Spinal cord (tissue), 10 donors: Measurements from ENCODE around the gene EPHA3. TPM values are rescaled to one million over a fixed set of nuclear protein-coding genes. Genes with fewer than 3 reads are reported as not detected.

Experiments used
- DNase-seq, 6 donors: peaks; one replicate each; pipeline versions ENCODE4 v3.0.0 to v3.0.0-alpha.2; 2013 to 2015; ENCODE audit warnings: low spot score in 6 of 6, low read depth in 4 of 6
- H3K27ac ChIP-seq: one replicate; pipeline ENCODE4 v1.5.1; 2013; ENCODE audit warnings: low read depth, low read length, control low read depth
- H3K27me3 ChIP-seq: one replicate; pipeline ENCODE4 v1.6.1; 2013; ENCODE audit warnings: low read length; ENCODE audit not compliant: control insufficient read depth, insufficient read depth
- H3K36me3 ChIP-seq: one replicate; pipeline ENCODE4 v1.6.1; 2013; ENCODE audit warnings: low read length; ENCODE audit not compliant: control insufficient read depth, insufficient read depth
- H3K4me1 ChIP-seq: one replicate; pipeline ENCODE4 v1.6.1; 2013; ENCODE audit warnings: low read length; ENCODE audit not compliant: control insufficient read depth, insufficient read depth
- H3K4me3 ChIP-seq: one replicate; pipeline ENCODE4 v1.5.1; 2013; ENCODE audit warnings: low read depth, low read length, control low read depth
- H3K9me3 ChIP-seq: one replicate; pipeline ENCODE4 v1.6.1; 2013; ENCODE audit warnings: low read length; ENCODE audit not compliant: control insufficient read depth, insufficient read depth
- whole genome bisulfite sequencing: methylation state at CpG from one replicate; pipeline ENCODE4 v1.1.5; 2013; ENCODE audit warnings: missing lambda C conversion rate; ENCODE audit not compliant: insufficient coverage; 5-methylcytosine and 5-hydroxymethylcytosine counted together
- polyA plus RNA-seq, 2 donors: library from polyadenylated mRNA; unstranded; fragments of 120-200 nt; gene quantifications; one replicate each; pipeline ENCODE4 v1.2.1, GENCODE V29; 2013; ENCODE audit not compliant: insufficient read length in 2 of 2
- total RNA-seq, 2 donors: library from RNA; depleted of rRNA in 1 of 2; stranded (reverse); fragments of 120-200 nt in 1 of 2; fragments of >200 nt in 1 of 2; gene quantifications; one replicate each; pipeline versions ENCODE4 v1.2.3 to v1.2.4, GENCODE V29; 2013 to 2014
- donor health status: healthy.

EPHA3 gene
- total and polyA plus RNA-seq, 4 donors: 10.5 to 44.6 (median 28.6) TPM

GRCh38 chr3:89264037-89264560 is 156.7 kb downstream of the EPHA3 start:
- H3K27me3 ChIP-seq: no peaks in the 10 kb centered on the region
- H3K9me3 ChIP-seq: no peaks in the 10 kb centered on the region
- H3K27ac ChIP-seq: no peak overlapping the region
- H3K36me3 ChIP-seq: no peaks in the 10 kb centered on the region
- no peak overlapping the region for H3K4me3 ChIP-seq
- no CpG with 5 or more reads among the region's 6 CpGs for WGBS
- no peak for DNase-seq
- no peaks in the 10 kb centered on the region for H3K4me1 ChIP-seq

DNA sequence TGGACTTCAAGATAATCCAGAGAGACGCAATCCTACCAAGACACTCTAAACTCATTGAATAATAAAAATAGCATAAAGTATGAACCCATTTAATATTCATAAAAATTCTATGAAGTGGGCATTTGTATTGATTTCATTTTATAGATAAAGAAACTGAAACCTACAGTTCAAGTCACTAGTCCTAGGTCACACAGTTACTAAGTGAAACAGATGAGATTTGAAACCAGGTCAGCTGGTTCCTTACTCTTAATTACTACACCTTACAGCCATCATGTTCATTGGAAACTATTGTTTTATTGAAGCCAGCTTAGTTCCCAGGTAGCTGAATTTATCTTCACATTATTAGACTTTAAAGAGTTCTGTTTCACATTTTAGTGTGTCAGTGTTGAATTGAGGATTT is 158.7 kb downstream of the EPHA3 start:
- no peak overlapping the region for H3K4me3 ChIP-seq
- no peaks in the 10 kb centered on the region for H3K9me3 ChIP-seq
- no peaks in the 10 kb centered on the region for H3K4me1 ChIP-seq
- no peak for DNase-seq
- no peaks in the 10 kb centered on the region for H3K36me3 ChIP-seq
- H3K27me3 ChIP-seq: no peaks in the 10 kb centered on the region
- no CpG with 5 or more reads among the region's 1 CpG for WGBS
- H3K27ac ChIP-seq: no peak overlapping the region

DNA sequence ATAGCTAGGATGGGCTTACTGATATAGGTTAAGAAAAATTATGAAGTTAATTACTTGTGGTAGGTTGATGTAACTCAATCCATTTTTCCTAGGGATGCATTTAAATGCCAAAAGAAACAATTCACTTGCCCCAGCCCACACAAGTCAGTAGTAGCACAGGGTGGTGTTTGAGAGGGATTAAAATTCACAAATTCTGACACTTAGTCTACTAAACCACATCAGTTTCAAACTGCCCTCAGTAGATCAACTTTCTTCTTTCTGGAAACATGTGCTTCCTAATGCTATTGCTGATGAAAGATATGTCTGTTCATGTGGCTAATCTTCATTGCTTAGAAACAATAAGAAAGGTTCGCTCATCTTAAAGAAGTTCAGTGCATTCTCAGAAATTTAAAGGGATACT is 160.6 kb downstream of the EPHA3 start:
- Histone ChIP-seq H3K27me3 (no peaks in the 10 kb centered on the region), H3K36me3 (no peaks in the 10 kb centered on the region), H3K9me3 (no peaks in the 10 kb centered on the region), H3K4me1 (no peaks in the 10 kb centered on the region), H3K27ac (no peak overlapping the region), H3K4me3 (no peak overlapping the region)
- DNase-seq: no peak
- WGBS: no CpG with 5 or more reads among the region's 1 CpG

DNA sequence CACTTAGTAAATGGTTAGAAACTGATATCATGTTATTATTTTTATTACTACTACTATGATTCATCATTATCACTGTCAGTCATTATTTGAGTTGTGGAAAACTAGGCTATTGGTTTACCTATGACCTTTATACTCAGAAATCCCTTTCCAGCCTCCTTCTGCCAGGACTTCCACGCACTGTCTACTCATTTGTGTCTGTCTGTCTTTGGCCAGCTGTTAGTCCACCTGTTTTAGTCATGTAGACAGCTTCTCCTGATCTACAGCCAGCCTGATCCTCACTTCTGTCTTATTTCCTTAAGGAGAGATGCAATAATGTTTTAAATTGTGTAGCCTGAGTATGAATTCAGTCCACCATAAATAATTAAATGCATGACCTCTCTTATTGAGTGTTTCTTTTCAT is 162.8 kb downstream of the EPHA3 start:
- DNase-seq: no peak
- no peaks in the 10 kb centered on the region for H3K27me3 ChIP-seq
- H3K27ac ChIP-seq: no peak overlapping the region
- H3K4me1 ChIP-seq: no peaks in the 10 kb centered on the region
- no CpG with 5 or more reads among the region's 1 CpG for WGBS
- H3K9me3 ChIP-seq: no peaks in the 10 kb centered on the region
- H3K36me3 ChIP-seq: no peaks in the 10 kb centered on the region
- H3K4me3 ChIP-seq: no peak overlapping the region

- Histone ChIP-seq H3K36me3 (no peaks in the 10 kb centered on the region), H3K4me3 (no peak overlapping the region), H3K9me3 (no peaks in the 10 kb centered on the region), H3K4me1 (no peaks in the 10 kb centered on the region), H3K27ac (no peak overlapping the region), H3K27me3 (no peaks in the 10 kb centered on the region)
- no CpG with 5 or more reads among the region's 5 CpGs for WGBS
- DNase-seq: no peak
Observed at GRCh38 chr3:89275001-89275400, 167.6 kb downstream of the EPHA3 start.

GRCh38 chr3:89276116-89276515 is 168.7 kb downstream of the EPHA3 start:
- H3K4me3 ChIP-seq: no peak overlapping the region
- no peaks in the 10 kb centered on the region for H3K36me3 ChIP-seq
- DNase-seq: peak in 1 of 6 donors; percentile 37
- H3K4me1 ChIP-seq: no peaks in the 10 kb centered on the region
- H3K27ac ChIP-seq: no peak overlapping the region
- no peaks in the 10 kb centered on the region for H3K27me3 ChIP-seq
- no peaks in the 10 kb centered on the region for H3K9me3 ChIP-seq

DNA sequence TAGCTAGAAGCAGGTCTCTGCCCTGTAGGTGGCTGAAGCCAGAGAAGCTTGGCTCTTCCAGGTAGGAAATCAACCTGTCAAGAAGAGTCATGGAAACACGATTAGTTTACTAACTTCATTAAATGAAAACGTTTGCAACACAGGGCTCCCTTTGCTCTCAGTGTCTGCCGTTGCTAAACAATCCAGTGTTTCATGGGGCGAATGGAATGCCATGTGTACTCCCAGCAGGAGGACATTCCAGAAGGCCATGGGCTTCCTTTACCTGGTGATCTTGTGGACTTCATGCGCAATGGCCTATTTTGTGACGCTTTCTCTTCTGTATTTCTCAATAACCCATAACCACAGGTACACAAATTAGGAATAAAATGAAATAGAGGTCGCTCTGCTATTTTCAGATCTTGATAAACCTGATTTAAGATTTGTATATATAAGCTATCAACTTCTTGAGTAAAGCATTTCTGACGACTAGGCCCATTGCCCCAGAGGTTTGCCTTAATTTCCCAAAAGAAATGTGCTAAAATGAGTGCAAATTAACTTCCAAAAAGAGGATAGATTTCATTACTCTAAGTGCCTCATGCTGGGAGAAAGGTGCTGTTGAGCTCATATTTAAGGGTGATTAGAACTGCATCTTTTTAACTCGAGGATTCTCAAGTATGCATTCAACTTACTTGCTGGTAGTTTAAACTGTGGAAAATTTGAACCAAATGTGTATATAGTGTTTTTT is 171.0 kb downstream of the EPHA3 start:
- no peaks in the 10 kb centered on the region for H3K36me3 ChIP-seq
- no peak overlapping the region for H3K27ac ChIP-seq
- no peaks in the 10 kb centered on the region for H3K4me1 ChIP-seq
- WGBS: 26% methylated on average over 4 of the region's 9 CpGs
- no peak overlapping the region for H3K4me3 ChIP-seq
- no peaks in the 10 kb centered on the region for H3K27me3 ChIP-seq
- H3K9me3 ChIP-seq: no peaks in the 10 kb centered on the region
- DNase-seq: peak in 2 of 6 donors; percentile 5 to 70

GRCh38 chr3:89280301-89280700 is 172.9 kb downstream of the EPHA3 start:
- WGBS: no CpG with 5 or more reads among the region's 2 CpGs
- no peak for DNase-seq
- Histone ChIP-seq H3K4me3 (no peak overlapping the region), H3K36me3 (no peaks in the 10 kb centered on the region), H3K9me3 (no peaks in the 10 kb centered on the region), H3K27me3 (no peaks in the 10 kb centered on the region), H3K27ac (no peak overlapping the region), H3K4me1 (no peaks in the 10 kb centered on the region)

DNA sequence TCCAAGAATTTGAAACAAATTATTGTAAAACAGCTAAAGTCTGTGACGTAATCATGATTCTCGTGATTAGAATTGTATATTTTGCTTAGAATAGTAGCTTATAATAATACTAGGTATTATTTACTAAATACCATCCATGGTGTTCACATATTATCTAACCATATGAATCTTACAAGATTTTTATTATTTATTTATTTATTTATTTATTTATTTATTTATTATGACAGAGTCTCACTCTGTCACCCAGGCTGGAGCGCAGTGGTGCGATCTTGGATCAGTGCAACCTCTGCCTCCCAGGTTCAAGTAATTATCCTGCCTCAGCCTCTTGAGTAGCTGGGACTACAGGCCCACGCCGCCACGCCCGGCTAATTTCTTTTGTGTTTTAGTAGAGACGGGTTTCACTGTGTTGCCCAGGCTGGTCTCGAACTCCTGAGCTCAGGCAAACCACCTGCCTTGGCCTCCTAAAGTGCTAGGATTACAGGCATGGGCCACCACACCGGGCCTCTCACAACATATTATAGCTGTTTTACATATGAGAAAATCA is 173.5 kb downstream of the EPHA3 start:
- Histone ChIP-seq H3K36me3 (no peaks in the 10 kb centered on the region), H3K27me3 (no peaks in the 10 kb centered on the region), H3K9me3 (no peaks in the 10 kb centered on the region), H3K27ac (no peak overlapping the region), H3K4me3 (no peak overlapping the region), H3K4me1 (no peaks in the 10 kb centered on the region)
- WGBS: no CpG with 5 or more reads among the region's 11 CpGs
- DNase-seq: no peak

DNA sequence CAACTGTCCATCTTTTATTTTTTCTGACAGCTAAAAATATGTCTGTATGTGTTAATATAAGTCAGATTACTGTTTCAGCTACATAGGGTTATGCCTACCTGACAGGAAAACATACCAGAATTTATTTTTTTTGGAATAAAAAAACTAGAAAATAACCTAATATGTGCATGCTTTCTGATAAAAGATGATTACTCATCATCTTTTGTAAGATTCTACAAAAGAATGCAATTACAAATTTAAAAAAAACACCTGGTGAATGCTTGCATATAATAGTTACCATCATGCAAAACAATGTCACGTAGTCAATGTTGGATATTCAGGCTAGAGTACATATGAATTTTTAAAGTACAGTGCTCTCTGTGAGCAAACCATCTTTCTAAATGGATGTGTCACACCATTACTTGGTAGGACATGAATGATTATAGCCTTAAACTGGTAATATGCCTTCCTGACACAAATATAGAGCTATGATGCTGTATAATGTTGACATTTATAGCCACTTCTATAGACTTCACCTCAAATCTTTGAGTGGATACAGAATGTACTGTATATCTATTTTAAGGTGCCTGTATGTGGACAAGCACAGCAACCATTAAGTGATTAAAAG is 180.6 kb downstream of the EPHA3 start:
- Histone ChIP-seq H3K27me3 (no peaks in the 10 kb centered on the region), H3K36me3 (no peaks in the 10 kb centered on the region), H3K4me3 (no peak overlapping the region), H3K4me1 (no peaks in the 10 kb centered on the region), H3K9me3 (no peaks in the 10 kb centered on the region), H3K27ac (no peak overlapping the region)
- peak in 1 of 6 donors; percentile 39 for DNase-seq
- WGBS: no CpG with 5 or more reads among the region's 1 CpG
